ENCODE results near the gene OTOF.

The OTOF gene

GRCh38 chr2:26459991-26460612 is 17.8 kb downstream of the OTOF start:
- Histone ChIP-seq H3K27me3 (ENCODE audit: control insufficient read depth, insufficient read depth, low read length) (no peaks in the 10 kb centered on the region), H3K9ac (no peak overlapping the region), H3K36me3 (ENCODE audit: control insufficient read depth, insufficient read depth, low read length) (no peaks in the 10 kb centered on the region), H3K4me3 (ENCODE audit: low read depth, low read length) (no peak overlapping the region), H3K27ac (no peak overlapping the region), H3K4me2 (ENCODE audit: low read length) (no peak overlapping the region), H3K9me3 (ENCODE audit: control insufficient read depth, low read length) (no peaks in the 10 kb centered on the region), H3K79me2 (no peaks in the 10 kb centered on the region), H3K4me1 (no peaks in the 10 kb centered on the region), H2AFZ (no peak overlapping the region)
- TF ChIP-seq, protein P1, sequence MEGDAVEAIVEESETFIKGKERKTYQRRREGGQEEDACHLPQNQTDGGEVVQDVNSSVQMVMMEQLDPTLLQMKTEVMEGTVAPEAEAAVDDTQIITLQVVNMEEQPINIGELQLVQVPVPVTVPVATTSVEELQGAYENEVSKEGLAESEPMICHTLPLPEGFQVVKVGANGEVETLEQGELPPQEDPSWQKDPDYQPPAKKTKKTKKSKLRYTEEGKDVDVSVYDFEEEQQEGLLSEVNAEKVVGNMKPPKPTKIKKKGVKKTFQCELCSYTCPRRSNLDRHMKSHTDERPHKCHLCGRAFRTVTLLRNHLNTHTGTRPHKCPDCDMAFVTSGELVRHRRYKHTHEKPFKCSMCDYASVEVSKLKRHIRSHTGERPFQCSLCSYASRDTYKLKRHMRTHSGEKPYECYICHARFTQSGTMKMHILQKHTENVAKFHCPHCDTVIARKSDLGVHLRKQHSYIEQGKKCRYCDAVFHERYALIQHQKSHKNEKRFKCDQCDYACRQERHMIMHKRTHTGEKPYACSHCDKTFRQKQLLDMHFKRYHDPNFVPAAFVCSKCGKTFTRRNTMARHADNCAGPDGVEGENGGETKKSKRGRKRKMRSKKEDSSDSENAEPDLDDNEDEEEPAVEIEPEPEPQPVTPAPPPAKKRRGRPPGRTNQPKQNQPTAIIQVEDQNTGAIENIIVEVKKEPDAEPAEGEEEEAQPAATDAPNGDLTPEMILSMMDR (IDR thresholded peaks at IDR 0.05): no peak

GRCh38 chr2:26458365-26459042 is 19.4 kb downstream of the OTOF start:
- no peak overlapping the region for H3K9ac ChIP-seq
- H2AFZ ChIP-seq: no peak overlapping the region
- H3K4me1 ChIP-seq: no peaks in the 10 kb centered on the region
- TF ChIP-seq, protein P1 (IDR thresholded peaks at IDR 0.05): no peak
- no peak overlapping the region for H3K4me3 ChIP-seq (ENCODE audit: low read depth, low read length)
- no peak overlapping the region for H3K4me2 ChIP-seq (ENCODE audit: low read length)
- no peaks in the 10 kb centered on the region for H3K27me3 ChIP-seq (ENCODE audit: control insufficient read depth, insufficient read depth, low read length)
- H3K9me3 ChIP-seq (ENCODE audit: control insufficient read depth, low read length): no peaks in the 10 kb centered on the region
- no peaks in the 10 kb centered on the region for H3K79me2 ChIP-seq
- H3K27ac ChIP-seq: no peak overlapping the region
- no peaks in the 10 kb centered on the region for H3K36me3 ChIP-seq (ENCODE audit: control insufficient read depth, insufficient read depth, low read length)

- Histone ChIP-seq H3K79me2 (no peaks in the 10 kb centered on the region), H3K27me3 (ENCODE audit: control insufficient read depth, insufficient read depth, low read length) (no peaks in the 10 kb centered on the region), H3K4me2 (ENCODE audit: low read length) (no peak overlapping the region), H3K9me3 (ENCODE audit: control insufficient read depth, low read length) (no peaks in the 10 kb centered on the region), H3K27ac (no peak overlapping the region), H3K4me1 (no peaks in the 10 kb centered on the region), H2AFZ (no peak overlapping the region), H3K36me3 (ENCODE audit: control insufficient read depth, insufficient read depth, low read length) (no peaks in the 10 kb centered on the region), H3K9ac (no peak overlapping the region), H3K4me3 (ENCODE audit: low read depth, low read length) (no peak overlapping the region)
- TF ChIP-seq, protein P1 (IDR thresholded peaks at IDR 0.05): no peak
Observed at GRCh38 chr2:26457695-26458364, 20.1 kb downstream of the OTOF start.

DNA sequence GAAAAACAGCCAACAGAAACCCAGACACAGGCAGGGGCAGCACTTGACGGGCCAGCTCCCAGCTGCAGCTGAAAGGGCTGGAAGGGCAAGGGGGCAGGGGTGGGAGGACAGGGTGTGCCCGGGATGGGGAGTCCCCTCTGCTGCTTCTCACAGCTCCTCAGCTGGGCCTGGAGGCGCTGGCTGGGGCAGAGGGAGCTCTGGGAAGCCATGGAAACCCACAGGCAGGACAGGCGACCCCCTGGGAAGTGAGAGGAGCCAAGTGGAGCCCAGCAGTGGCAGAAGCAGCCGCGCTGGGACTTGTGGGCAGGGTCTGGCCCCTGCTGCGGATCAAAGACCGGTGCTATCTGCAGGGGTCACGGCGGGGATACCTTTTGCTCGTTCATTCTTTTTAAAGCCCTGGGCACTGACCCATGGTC is 20.7 kb downstream of the OTOF start:
- Histone ChIP-seq H3K27me3 (ENCODE audit: control insufficient read depth, insufficient read depth, low read length) (no peaks in the 10 kb centered on the region), H3K36me3 (ENCODE audit: control insufficient read depth, insufficient read depth, low read length) (no peaks in the 10 kb centered on the region), H3K9ac (no peak overlapping the region), H3K4me2 (ENCODE audit: low read length) (no peak overlapping the region), H3K4me3 (ENCODE audit: low read depth, low read length) (no peak overlapping the region), H3K79me2 (no peaks in the 10 kb centered on the region), H2AFZ (no peak overlapping the region), H3K9me3 (ENCODE audit: control insufficient read depth, low read length) (no peaks in the 10 kb centered on the region), H3K4me1 (no peaks in the 10 kb centered on the region), H3K27ac (no peak overlapping the region)
- TF ChIP-seq, protein P1 (IDR thresholded peaks at IDR 0.05): no peak
